ENCODE results near the gene PRKCA. TPM values are rescaled to one million over a fixed set of nuclear protein-coding genes. Genes with fewer than 3 reads are reported as not detected.
"Not testable (repeated sequence)": the region's sequence is repeated elsewhere in the genome, so short reads cannot be mapped to it uniquely, and the experiment has no call there.

Gene PRKCA
- total RNA-seq, 2 donors from 2014 or later, result 6.4 to 7.7 TPM

DNA sequence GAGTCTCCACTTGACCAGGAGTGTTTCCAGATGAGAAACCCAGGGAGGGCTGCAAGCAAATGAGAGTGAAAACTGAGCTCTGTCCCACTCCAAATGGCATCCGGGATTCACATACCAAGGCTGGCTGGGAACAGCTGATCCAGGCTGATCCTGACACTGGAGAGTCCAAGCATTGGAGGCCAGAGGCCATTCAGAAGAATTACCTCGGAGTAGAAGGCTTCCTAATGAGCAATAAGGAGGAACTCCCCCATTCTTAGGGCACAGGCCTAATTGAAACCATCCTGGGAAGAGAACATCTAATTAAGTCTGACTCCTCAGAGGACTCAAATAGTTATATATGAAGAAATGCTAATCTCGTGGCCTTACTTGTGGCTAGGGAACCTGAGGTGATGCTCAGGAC is 142.8 kb downstream of the PRKCA start:
- DNase-seq (no peak), ATAC-seq (no peak)
- intact Hi-C loops (cut with DNase I), result no loop called here

GRCh38 chr17:66446419-66446818 is 144.0 kb downstream of the PRKCA start:
- intact Hi-C loops (cut with DNase I), result no loop called here
- ATAC-seq (no peak), DNase-seq (no peak)

DNA sequence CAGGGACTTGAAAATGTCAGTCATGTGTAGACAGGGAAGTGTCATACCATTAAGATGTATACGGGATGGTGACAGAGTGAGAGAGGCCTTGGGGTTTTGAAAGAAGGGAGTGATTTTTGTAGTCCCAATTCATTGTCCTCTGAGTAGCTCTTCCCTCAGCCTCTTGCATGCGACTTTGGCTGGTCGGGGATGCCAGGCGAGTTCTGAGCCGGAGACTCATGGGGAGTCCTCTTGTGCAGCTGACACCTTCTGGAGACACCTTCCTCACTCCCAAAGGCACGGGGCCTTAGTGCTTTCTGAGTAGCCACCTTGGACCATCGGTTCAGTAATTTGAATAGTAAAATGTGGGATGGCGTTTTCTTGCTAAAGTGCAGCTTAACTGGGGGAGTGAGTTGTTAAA is 144.7 kb downstream of the PRKCA start:
- DNase-seq (no peak), ATAC-seq (no peak)
- intact Hi-C loops (cut with DNase I), result no loop called here

GRCh38 chr17:66448026-66448639 is 145.7 kb downstream of the PRKCA start:
- intact Hi-C loops (cut with DNase I), result no loop called here
- DNase-seq (no peak), ATAC-seq (no peak)

GRCh38 chr17:66449418-66449977 is 147.1 kb downstream of the PRKCA start:
- no peak for ATAC-seq

GRCh38 chr17:66450008-66450851 is 147.8 kb downstream of the PRKCA start:
- DNase-seq (no peak), ATAC-seq (no peak)
- intact Hi-C loops (cut with DNase I), result no loop called here

More at GRCh38 chr17:66449418-66449977, 147.1 kb downstream of the PRKCA start:
- intact Hi-C loops (cut with DNase I), result no loop called here
- DNase-seq, result no peak

DNA sequence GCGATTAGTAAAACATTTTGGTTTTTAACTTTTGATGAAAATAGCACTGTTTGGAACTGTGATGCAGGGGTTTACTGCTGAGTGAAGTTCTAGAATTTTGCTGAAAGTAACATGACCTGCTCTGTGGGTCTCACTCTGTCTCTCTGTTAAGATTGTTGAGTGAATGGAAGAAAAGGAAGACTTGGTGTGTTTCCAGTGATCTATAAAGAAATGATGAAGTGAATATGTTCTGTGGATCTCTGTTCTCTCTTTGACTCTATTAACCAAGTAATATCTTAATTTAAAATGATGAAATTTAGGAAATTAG is 148.4 kb downstream of the PRKCA start:
- no peak for ATAC-seq
- no peak for DNase-seq
- intact Hi-C loops (cut with DNase I), result no loop called here

GRCh38 chr17:66451188-66452149 is 149.1 kb downstream of the PRKCA start:
- ATAC-seq (no peak), DNase-seq (no peak)
- intact Hi-C loops (cut with DNase I), result no loop called here

- peak in 1 of 2 donors; percentile 47 for ATAC-seq
- intact Hi-C loops (cut with DNase I), result no loop called here
- DNase-seq, result no peak
These were observed 152.6 kb downstream of the PRKCA start for GRCh38 chr17:66455060-66455459.

DNA sequence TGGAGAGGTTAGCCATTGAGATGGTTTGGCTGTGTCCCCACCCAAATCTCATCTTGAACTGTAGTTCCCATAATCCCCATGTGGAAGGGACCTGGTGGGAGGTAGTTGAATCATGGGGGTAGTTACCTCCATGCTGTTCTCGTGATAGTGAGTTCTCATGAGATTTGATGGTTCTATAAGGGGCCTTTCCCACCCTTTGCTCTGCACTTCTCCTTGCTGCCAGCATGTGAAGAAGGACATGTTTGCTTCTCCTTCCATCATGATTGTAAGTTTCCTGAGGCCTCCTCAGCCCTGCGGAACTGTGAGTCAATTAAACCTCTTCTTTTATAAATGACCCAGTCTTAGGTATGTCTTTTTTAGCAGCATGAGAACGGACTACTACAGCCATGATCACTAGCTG is 155.1 kb downstream of the PRKCA start:
- intact Hi-C loops (cut with DNase I), result not testable (repeated sequence)

GRCh38 chr17:66458782-66459181 is 156.4 kb downstream of the PRKCA start:
- no peak for ATAC-seq

More for the DNA sequence above, 155.1 kb downstream of the PRKCA start:
- ATAC-seq, DNase-seq: not testable (repeated sequence)

DNA sequence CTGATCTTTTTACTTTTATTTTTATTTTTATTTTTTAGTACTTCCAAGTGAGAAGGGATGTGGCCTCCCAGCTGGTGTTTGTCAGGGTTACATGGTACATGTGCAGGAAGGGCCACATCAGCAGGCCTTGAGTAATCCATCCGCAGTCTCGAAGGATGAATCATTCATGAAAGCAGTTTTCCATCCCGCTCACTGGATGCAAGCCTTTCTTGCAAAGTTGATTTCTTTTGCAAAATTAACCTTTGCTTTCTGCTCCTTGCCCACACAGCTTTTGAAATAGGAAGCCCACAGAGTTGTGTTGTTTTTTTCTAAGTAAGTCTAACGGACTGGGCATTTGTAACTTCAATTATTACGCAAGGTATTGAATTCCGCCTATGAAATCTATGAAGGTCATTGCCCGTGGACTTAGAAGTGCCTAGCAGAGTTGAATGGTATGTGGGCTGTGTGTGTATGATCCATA is 157.4 kb downstream of the PRKCA start:
- peak; percentile 63 to 93 for ATAC-seq
- DNase-seq, result peak; percentile 67
- intact Hi-C loops (cut with DNase I), result no loop called here

More at GRCh38 chr17:66458782-66459181, 156.4 kb downstream of the PRKCA start:
- no peak for DNase-seq
- intact Hi-C loops (cut with DNase I), result no loop called here

DNA sequence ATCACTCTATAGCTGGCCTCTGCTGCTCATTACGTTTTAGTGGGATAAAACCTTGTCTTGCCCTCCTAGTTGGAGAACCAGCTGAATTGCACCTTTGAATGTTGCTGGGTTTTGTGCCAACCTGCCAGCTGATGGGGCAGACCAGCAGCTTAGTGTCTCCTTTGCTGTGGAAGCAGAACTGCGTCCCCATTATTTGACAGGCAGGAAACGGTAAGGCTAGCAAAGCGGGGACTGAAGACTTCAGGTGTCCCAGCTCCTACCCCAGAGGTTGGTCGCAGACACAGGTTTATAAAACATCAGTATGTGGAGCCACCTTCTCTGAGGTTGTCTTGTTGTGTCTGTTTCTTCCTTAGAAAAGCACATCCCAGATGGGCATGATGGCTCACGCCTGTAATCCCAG is 158.1 kb downstream of the PRKCA start:
- intact Hi-C loops (cut with DNase I), result no loop called here
- DNase-seq (no peak), ATAC-seq (no peak)

DNA sequence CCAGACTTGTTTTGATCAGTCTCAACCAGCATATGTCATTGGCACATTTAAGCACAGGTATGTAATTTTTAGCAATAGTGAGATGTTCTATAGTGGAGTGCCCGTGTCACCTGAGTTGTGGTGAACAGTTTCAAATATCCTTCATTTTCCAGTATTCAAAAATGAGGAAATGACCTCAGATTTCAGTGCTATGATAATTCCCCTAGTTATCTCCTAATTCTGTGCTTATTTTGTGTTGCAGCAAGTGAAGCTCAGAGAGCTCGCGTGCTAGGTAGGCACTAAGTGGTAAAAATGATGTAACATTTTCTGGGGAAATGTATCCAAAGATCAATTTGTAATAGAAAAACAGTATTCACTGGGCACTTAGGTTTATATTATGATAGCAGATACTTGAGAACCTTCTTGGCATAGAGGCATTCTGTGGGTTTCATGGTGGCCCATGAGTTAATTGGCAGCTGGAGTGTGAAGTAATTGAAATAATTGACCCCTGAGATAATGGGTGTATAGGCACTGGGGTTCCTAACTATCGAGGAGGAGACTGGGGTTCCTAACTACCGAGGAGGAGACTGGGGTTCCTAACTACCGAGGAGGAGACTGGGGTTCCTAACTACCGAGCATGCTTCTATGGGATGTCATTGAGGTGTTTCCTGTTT is 159.1 kb downstream of the PRKCA start:
- ATAC-seq, result no peak
- intact Hi-C loops (cut with DNase I), result no loop called here
- DNase-seq, result no peak

DNA sequence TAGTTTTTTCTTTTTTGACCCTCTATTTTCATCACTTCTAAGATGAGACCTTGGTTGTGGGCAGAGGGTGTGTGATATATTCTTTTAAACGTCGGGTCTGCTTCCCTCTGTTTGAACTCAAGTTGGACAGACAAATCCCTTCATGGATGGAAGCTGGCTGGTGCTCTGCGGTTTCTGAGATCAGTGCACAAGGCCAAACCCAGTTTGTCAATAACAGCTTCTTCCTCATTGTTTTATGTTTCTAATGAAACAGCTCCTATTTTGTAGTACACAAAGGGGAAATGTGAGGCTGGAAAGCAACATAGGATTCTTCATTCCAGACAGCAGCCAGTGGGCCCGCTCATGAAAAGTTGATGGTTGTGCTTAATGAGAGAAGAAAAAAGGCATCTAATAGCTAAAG is 159.6 kb downstream of the PRKCA start:
- ATAC-seq (no peak), DNase-seq (no peak)
- intact Hi-C loops (cut with DNase I), result no loop called here

DNA sequence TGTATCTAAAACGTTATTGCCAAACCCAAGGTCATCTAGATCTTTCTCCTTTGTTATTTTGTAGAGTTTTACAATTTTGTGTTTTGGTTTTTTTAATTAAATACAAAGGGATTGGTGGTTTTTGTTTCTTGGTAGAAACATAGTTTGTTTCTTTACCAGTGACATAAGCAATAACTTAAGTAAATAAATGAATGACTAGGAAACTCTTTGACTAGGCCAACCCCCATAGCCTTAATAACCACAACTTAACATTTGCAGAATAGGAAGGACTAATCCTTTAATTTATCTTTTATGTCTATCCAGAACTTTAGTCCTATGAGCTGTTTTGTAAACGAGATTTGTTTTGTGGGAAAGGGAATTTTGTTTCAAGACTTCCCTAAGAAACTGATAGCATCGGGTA is 162.5 kb downstream of the PRKCA start:
- DNase-seq (no peak), ATAC-seq (no peak)

GRCh38 chr17:66465701-66466100 is 163.3 kb downstream of the PRKCA start:
- DNase-seq (no peak), ATAC-seq (no peak)
- intact Hi-C loops (cut with DNase I), result no loop called here

More for the DNA sequence above, 162.5 kb downstream of the PRKCA start:
- intact Hi-C loops (cut with DNase I), result no loop called here

DNA sequence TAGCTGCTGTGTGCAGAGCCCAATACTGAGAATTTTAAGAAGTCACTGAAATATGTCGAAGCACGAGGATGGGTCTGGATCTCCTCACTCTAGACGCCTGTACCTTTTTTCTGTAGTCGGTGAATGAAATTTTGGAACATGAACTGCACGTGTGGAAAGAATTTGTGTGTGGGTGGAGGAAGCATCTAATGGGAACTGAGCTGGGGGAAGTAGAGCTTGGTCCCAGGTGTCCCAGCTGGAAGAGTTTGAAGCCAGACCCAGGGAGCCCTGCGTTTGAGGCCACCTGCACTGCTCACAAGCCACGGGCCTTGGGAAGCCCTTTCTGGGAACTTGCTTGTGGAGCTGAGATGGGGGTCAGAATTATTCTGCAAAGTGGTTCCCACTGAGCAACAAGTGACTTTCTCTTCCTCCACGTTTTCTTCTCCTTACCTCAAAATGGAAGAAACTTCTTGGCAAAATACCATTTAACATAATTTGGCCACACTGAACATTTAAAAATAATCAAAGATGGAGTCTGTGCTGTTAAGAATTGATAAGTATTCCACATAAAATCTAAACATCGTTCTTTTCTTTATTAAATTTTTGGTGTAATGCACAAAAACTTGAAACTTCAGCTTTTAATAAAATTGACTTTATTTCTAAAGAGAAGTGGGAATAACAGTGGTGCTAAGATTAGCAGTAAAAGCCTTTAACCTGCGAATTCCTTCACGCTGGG is 163.8 kb downstream of the PRKCA start:
- no peak for ATAC-seq
- intact Hi-C loops (cut with DNase I), result no loop called here
- DNase-seq, result no peak

All from left cardiac atrium (tissue), 4 donors.